ENCODE measurements around the gene CEP68.

Gene CEP68

GRCh38 chr2:65077898-65078297 lies 21.7 kb downstream of the CEP68 start:
- no peak overlapping the region for H3K4me3 ChIP-seq (ENCODE audit: low read length, poor library complexity, severe bottlenecking)
- no peaks in the 10 kb centered on the region for H3F3A ChIP-seq (ENCODE audit: low read depth)
- H3K4me1 ChIP-seq (ENCODE audit: insufficient read depth, low read length, poor library complexity, severe bottlenecking), result peaks cover 5% of the 10 kb centered on the region
- H3K27me3 ChIP-seq (ENCODE audit: insufficient read depth, low read length, poor library complexity, severe bottlenecking), result no peaks in the 10 kb centered on the region
- no peaks in the 10 kb centered on the region for H3K79me2 ChIP-seq (ENCODE audit: insufficient read depth, low read length)
- H2AFZ ChIP-seq (ENCODE audit: low read length), result no peak overlapping the region
- H3K9ac ChIP-seq (ENCODE audit: low read depth, low read length, poor library complexity, severe bottlenecking), result no peak overlapping the region
- no peaks in the 10 kb centered on the region for H3K9me3 ChIP-seq (ENCODE audit: insufficient read depth, low read depth, low read length)
- no peaks in the 10 kb centered on the region for H4K20me1 ChIP-seq (ENCODE audit: insufficient read depth, low read length, poor library complexity, severe bottlenecking)
- TF ChIP-seq EZH2phosphoT487 (IDR thresholded peaks at IDR 0.05; ENCODE audit: borderline replicate concordance) (no peak), CTCF (conservative IDR thresholded peaks at IDR 0.05; ENCODE audit: low read length) (no peak)
- H3K9me2 ChIP-seq (replicated peaks; ENCODE audit: low read depth, low read length), result no peaks in the 10 kb centered on the region
- H3K4me2 ChIP-seq (ENCODE audit: low read depth, low read length, poor library complexity, severe bottlenecking), result no peak overlapping the region
- H3K36me3 ChIP-seq (ENCODE audit: insufficient read depth, low read length), result peaks cover 53% of the 10 kb centered on the region; the same call in 1 of the 2 replicates

- H3K4me3 ChIP-seq (ENCODE audit: low read length, poor library complexity, severe bottlenecking), result no peak overlapping the region
- no peaks in the 10 kb centered on the region for H3K27me3 ChIP-seq (ENCODE audit: insufficient read depth, low read length, poor library complexity, severe bottlenecking)
- H3K4me2 ChIP-seq (ENCODE audit: low read depth, low read length, poor library complexity, severe bottlenecking), result no peak overlapping the region
- H3F3A ChIP-seq (ENCODE audit: low read depth), result no peaks in the 10 kb centered on the region
- no peaks in the 10 kb centered on the region for H3K9me2 ChIP-seq (replicated peaks; ENCODE audit: low read depth, low read length)
- H3K79me2 ChIP-seq (ENCODE audit: insufficient read depth, low read length), result no peaks in the 10 kb centered on the region
- no peaks in the 10 kb centered on the region for H3K9me3 ChIP-seq (ENCODE audit: insufficient read depth, low read depth, low read length)
- no peak overlapping the region for H2AFZ ChIP-seq (ENCODE audit: low read length)
- no peak overlapping the region for H3K9ac ChIP-seq (ENCODE audit: low read depth, low read length, poor library complexity, severe bottlenecking)
- TF ChIP-seq CTCF (conservative IDR thresholded peaks at IDR 0.05; ENCODE audit: low read length) (no peak), EZH2phosphoT487 (IDR thresholded peaks at IDR 0.05; ENCODE audit: borderline replicate concordance) (no peak)
- no peaks in the 10 kb centered on the region for H4K20me1 ChIP-seq (ENCODE audit: insufficient read depth, low read length, poor library complexity, severe bottlenecking)
- H3K36me3 ChIP-seq (ENCODE audit: insufficient read depth, low read length), result peaks cover 53% of the 10 kb centered on the region; the same call in 1 of the 2 replicates
- peaks cover 5% of the 10 kb centered on the region for H3K4me1 ChIP-seq (ENCODE audit: insufficient read depth, low read length, poor library complexity, severe bottlenecking)
Observed at GRCh38 chr2:65079017-65079416, 22.8 kb downstream of the CEP68 start.

- Histone ChIP-seq H3K4me2 (ENCODE audit: low read depth, low read length, poor library complexity, severe bottlenecking) (peak overlapping the region; percentile 15), H4K20me1 (ENCODE audit: insufficient read depth, low read length, poor library complexity, severe bottlenecking) (no peaks in the 10 kb centered on the region), H3K9me3 (ENCODE audit: insufficient read depth, low read depth, low read length) (no peaks in the 10 kb centered on the region), H3F3A (ENCODE audit: low read depth) (no peaks in the 10 kb centered on the region), H3K9ac (ENCODE audit: low read depth, low read length, poor library complexity, severe bottlenecking) (no peak overlapping the region), H3K4me3 (ENCODE audit: low read length, poor library complexity, severe bottlenecking) (no peak overlapping the region), H3K36me3 (ENCODE audit: insufficient read depth, low read length) (peaks cover 70% of the 10 kb centered on the region), H2AFZ (ENCODE audit: low read length) (no peak overlapping the region), H3K27me3 (ENCODE audit: insufficient read depth, low read length, poor library complexity, severe bottlenecking) (no peaks in the 10 kb centered on the region), H3K4me1 (ENCODE audit: insufficient read depth, low read length, poor library complexity, severe bottlenecking) (peaks cover 5% of the 10 kb centered on the region), H3K79me2 (ENCODE audit: insufficient read depth, low read length) (no peaks in the 10 kb centered on the region), H3K9me2 (replicated peaks; ENCODE audit: low read depth, low read length) (no peaks in the 10 kb centered on the region)
- TF ChIP-seq CTCF (conservative IDR thresholded peaks at IDR 0.05; ENCODE audit: low read length) (no peak), EZH2phosphoT487 (IDR thresholded peaks at IDR 0.05; ENCODE audit: borderline replicate concordance) (no peak)
Observed at GRCh38 chr2:65081232-65081685, 25.0 kb downstream of the CEP68 start.
